ENCODE data around the gene NAA50. TPM values are rescaled to one million over a fixed set of nuclear protein-coding genes. Genes with fewer than 3 reads are reported as not detected.

Gene NAA50
- total and polyA plus RNA-seq, 2 of the 13 experiments (the other 11 are each of a cell fraction or from before 2014, with no cell fraction given), result 30.2 to 233 TPM

DNA sequence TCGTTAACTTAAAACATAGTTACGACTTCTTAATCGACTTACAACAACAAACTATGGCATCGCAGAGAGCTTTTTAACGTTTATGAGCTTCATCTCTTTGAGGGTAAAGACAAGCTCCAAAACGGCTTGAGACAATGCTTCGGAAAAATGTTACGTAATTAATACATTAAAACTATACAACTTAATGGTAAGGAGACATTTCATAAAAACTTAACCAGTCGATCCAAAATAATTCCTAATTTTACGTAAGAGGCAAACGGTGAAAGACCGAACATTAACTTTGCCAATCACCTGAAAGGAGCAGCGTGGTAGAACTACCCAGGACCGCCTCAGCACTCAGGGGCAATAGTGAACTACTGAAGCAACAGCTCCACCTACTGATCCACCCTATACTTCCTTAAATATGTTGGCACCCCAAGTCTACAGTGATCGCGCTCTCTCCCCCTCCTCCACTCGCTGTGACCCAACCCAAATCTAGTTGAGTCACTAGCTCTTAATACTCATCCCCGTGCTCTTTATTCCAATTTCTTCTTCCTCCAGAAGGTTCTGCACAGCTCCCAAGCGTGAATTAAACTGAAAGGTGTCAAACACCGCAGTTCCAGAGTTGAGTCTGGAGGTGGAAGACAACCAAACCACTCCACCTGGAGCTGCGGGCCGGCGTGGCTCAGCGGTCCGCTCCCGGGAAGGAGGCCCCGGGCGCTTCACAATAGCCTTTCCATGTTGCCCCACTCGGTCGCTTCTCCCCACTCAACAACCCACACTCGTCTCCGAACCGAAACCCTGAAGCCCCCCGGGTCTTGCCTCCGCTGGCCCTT lies 901 bp downstream of the NAA50 start (continued):
- TF ChIP-seq SIN3A (IDR thresholded peaks at IDR 0.05; ENCODE audit: borderline replicate concordance, low read depth, low read length), result 0 out of 2 replicates have a peak, but pooled peaks have one; percentile 50
- TF ChIP-seq ZNF337 (CRISPR knock-in tag; IDR thresholded peaks at IDR 0.05; ENCODE audit: borderline replicate concordance, low read depth), result peak; percentile 23; the same call in 1 of the 2 replicates
- peak; percentile 25 for TF ChIP-seq ZEB1 (IDR thresholded peaks at IDR 0.05; ENCODE audit: insufficient replicate concordance, low read depth)
- TF ChIP-seq, protein P1, sequence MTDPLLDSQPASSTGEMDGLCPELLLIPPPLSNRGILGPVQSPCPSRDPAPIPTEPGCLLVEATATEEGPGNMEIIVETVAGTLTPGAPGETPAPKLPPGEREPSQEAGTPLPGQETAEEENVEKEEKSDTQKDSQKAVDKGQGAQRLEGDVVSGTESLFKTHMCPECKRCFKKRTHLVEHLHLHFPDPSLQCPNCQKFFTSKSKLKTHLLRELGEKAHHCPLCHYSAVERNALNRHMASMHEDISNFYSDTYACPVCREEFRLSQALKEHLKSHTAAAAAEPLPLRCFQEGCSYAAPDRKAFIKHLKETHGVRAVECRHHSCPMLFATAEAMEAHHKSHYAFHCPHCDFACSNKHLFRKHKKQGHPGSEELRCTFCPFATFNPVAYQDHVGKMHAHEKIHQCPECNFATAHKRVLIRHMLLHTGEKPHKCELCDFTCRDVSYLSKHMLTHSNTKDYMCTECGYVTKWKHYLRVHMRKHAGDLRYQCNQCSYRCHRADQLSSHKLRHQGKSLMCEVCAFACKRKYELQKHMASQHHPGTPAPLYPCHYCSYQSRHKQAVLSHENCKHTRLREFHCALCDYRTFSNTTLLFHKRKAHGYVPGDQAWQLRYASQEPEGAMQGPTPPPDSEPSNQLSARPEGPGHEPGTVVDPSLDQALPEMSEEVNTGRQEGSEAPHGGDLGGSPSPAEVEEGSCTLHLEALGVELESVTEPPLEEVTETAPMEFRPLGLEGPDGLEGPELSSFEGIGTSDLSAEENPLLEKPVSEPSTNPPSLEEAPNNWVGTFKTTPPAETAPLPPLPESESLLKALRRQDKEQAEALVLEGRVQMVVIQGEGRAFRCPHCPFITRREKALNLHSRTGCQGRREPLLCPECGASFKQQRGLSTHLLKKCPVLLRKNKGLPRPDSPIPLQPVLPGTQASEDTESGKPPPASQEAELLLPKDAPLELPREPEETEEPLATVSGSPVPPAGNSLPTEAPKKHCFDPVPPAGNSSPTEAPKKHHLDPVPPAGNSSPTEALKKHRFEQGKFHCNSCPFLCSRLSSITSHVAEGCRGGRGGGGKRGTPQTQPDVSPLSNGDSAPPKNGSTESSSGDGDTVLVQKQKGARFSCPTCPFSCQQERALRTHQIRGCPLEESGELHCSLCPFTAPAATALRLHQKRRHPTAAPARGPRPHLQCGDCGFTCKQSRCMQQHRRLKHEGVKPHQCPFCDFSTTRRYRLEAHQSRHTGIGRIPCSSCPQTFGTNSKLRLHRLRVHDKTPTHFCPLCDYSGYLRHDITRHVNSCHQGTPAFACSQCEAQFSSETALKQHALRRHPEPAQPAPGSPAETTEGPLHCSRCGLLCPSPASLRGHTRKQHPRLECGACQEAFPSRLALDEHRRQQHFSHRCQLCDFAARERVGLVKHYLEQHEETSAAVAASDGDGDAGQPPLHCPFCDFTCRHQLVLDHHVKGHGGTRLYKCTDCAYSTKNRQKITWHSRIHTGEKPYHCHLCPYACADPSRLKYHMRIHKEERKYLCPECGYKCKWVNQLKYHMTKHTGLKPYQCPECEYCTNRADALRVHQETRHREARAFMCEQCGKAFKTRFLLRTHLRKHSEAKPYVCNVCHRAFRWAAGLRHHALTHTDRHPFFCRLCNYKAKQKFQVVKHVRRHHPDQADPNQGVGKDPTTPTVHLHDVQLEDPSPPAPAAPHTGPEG (CRISPR knock-in tag; IDR thresholded peaks at IDR 0.05), result 0 out of 2 replicates have a peak, but pooled peaks have one; percentile 4
- TF ChIP-seq KLF6 (CRISPR knock-in tag; IDR thresholded peaks at IDR 0.05), result no peak
- peak; percentile 58 for TF ChIP-seq ZNF121 (CRISPR knock-in tag; IDR thresholded peaks at IDR 0.05)
- no peak for TF ChIP-seq MAFF (IDR thresholded peaks at IDR 0.05; ENCODE audit: low read depth, low read length)
- TF ChIP-seq, protein P2, sequence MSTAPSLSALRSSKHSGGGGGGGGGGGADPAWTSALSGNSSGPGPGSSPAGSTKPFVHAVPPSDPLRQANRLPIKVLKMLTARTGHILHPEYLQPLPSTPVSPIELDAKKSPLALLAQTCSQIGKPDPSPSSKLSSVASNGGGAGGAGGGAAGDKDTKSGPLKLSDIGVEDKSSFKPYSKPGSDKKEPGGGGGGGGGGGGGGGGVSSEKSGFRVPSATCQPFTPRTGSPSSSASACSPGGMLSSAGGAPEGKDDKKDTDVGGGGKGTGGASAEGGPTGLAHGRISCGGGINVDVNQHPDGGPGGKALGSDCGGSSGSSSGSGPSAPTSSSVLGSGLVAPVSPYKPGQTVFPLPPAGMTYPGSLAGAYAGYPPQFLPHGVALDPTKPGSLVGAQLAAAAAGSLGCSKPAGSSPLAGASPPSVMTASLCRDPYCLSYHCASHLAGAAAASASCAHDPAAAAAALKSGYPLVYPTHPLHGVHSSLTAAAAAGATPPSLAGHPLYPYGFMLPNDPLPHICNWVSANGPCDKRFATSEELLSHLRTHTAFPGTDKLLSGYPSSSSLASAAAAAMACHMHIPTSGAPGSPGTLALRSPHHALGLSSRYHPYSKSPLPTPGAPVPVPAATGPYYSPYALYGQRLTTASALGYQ (CRISPR knock-in tag; IDR thresholded peaks at IDR 0.05), result no peak
- no peak for TF ChIP-seq ZNF816 (CRISPR knock-in tag; IDR thresholded peaks at IDR 0.05; ENCODE audit: borderline replicate concordance)
- TF ChIP-seq GTF3A (CRISPR knock-in tag; conservative IDR thresholded peaks at IDR 0.05), result no peak
- TF ChIP-seq, protein P3, sequence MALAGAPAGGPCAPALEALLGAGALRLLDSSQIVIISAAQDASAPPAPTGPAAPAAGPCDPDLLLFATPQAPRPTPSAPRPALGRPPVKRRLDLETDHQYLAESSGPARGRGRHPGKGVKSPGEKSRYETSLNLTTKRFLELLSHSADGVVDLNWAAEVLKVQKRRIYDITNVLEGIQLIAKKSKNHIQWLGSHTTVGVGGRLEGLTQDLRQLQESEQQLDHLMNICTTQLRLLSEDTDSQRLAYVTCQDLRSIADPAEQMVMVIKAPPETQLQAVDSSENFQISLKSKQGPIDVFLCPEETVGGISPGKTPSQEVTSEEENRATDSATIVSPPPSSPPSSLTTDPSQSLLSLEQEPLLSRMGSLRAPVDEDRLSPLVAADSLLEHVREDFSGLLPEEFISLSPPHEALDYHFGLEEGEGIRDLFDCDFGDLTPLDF (CRISPR knock-in tag; IDR thresholded peaks at IDR 0.05), result no peak; the same call in 1 of the 2 replicates
- TF ChIP-seq NKX3-1 (CRISPR knock-in tag; IDR thresholded peaks at IDR 0.05), result peak; percentile 20; the same call in 1 of the 2 replicates
- TF ChIP-seq FOXK2 (IDR thresholded peaks at IDR 0.05), result no peak
- no peak for TF ChIP-seq NCOR1 (IDR thresholded peaks at IDR 0.05; ENCODE audit: borderline replicate concordance, low read length)
- TF ChIP-seq, protein P4, sequence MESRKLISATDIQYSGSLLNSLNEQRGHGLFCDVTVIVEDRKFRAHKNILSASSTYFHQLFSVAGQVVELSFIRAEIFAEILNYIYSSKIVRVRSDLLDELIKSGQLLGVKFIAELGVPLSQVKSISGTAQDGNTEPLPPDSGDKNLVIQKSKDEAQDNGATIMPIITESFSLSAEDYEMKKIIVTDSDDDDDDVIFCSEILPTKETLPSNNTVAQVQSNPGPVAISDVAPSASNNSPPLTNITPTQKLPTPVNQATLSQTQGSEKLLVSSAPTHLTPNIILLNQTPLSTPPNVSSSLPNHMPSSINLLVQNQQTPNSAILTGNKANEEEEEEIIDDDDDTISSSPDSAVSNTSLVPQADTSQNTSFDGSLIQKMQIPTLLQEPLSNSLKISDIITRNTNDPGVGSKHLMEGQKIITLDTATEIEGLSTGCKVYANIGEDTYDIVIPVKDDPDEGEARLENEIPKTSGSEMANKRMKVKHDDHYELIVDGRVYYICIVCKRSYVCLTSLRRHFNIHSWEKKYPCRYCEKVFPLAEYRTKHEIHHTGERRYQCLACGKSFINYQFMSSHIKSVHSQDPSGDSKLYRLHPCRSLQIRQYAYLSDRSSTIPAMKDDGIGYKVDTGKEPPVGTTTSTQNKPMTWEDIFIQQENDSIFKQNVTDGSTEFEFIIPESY (CRISPR knock-in tag; IDR thresholded peaks at IDR 0.05), result no peak
- TF ChIP-seq ZNF790 (CRISPR knock-in tag; IDR thresholded peaks at IDR 0.05; ENCODE audit: borderline replicate concordance), result no peak
- TF ChIP-seq ZNF496 (CRISPR knock-in tag; IDR thresholded peaks at IDR 0.05; ENCODE audit: insufficient replicate concordance), result no peak
- TF ChIP-seq ZFP41 (CRISPR knock-in tag; IDR thresholded peaks at IDR 0.05; ENCODE audit: borderline replicate concordance), result 0 out of 2 replicates have a peak, but pooled peaks have one; percentile 11

Data from HepG2 (cell line).